Measurements from ENCODE around the gene SYT13. TPM values are rescaled to one million over a fixed set of nuclear protein-coding genes. Genes with fewer than 3 reads are reported as not detected.

SYT13 gene
- total RNA-seq, 1 experiment from 2014 or later, result 4.3 TPM

DNA sequence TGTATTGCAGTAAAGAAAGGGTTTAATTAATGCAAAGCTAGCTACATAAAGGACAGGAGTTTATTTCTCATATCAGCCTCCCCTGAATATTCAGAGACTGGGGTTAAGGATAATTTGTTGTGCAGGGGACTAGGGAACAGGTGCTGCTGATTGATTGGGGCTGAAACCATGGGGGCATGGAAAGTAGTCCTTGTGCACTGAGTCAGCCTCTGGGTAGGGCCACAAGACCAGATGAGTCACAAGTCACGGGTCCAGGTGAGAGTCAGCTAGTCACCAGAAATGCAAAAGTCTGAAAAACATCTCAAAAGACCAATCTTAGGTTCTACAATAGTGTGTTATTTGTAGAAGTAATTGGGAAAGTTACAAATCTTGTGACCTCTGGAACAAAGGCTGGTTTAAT lies 32.9 kb upstream of the SYT13 start:
- H3K27ac Mint-ChIP-seq, result no peak overlapping the region
- H3K36me3 Mint-ChIP-seq (ENCODE audit: insufficient read depth in 1 of 3, low read depth in 3 of 3), result no peaks in the 10 kb centered on the region
- H2BK5ac ChIP-seq (ENCODE audit: insufficient read length, low read length), result no peak overlapping the region
- no peak overlapping the region for H2BK20ac ChIP-seq (ENCODE audit: low read depth, low read length, poor library complexity, severe bottlenecking)
- H3K79me2 ChIP-seq (ENCODE audit: insufficient read depth, low read length), result no peaks in the 10 kb centered on the region
- no peak overlapping the region for H3K18ac ChIP-seq (ENCODE audit: insufficient read length, low read depth, low read length)
- no peak overlapping the region for H3K4me3 Mint-ChIP-seq
- no peaks in the 10 kb centered on the region for H3K23me2 ChIP-seq (ENCODE audit: insufficient read length, low read depth, low read length, poor library complexity, severe bottlenecking)
- no peak overlapping the region for H3K56ac ChIP-seq (ENCODE audit: insufficient read length, low read depth, low read length)
- H4K20me1 ChIP-seq (ENCODE audit: control insufficient read depth, insufficient read depth, insufficient read length), result no peaks in the 10 kb centered on the region
- H4K5ac ChIP-seq (ENCODE audit: insufficient read length, low read depth, low read length), result no peak overlapping the region
- H3T11ph ChIP-seq (ENCODE audit: low read length), result no peak overlapping the region
- H3K27me3 Mint-ChIP-seq (ENCODE audit: low read depth), result peaks cover 28% of the 10 kb centered on the region
- no peak overlapping the region for H3K4me2 ChIP-seq (ENCODE audit: insufficient read depth, insufficient read length, low read length)
- no peak overlapping the region for H4K91ac ChIP-seq (ENCODE audit: insufficient read length, low read depth, low read length)
- no peaks in the 10 kb centered on the region for H3K27me3 ChIP-seq (ENCODE audit: insufficient read depth, low read length)
- no peak overlapping the region for H3K9ac ChIP-seq (ENCODE audit: extremely low read depth, insufficient read length, low read length)
- no peak overlapping the region for H2BK15ac ChIP-seq (ENCODE audit: low read depth, low read length)
- no peak overlapping the region for H2AFZ ChIP-seq (ENCODE audit: low read length)
- no CpG with 5 or more reads among the region's 1 CpG for WGBS (ENCODE audit: extremely low coverage, insufficient read length, low lambda C conversion rate)
- TF ChIP-seq, protein P1, sequence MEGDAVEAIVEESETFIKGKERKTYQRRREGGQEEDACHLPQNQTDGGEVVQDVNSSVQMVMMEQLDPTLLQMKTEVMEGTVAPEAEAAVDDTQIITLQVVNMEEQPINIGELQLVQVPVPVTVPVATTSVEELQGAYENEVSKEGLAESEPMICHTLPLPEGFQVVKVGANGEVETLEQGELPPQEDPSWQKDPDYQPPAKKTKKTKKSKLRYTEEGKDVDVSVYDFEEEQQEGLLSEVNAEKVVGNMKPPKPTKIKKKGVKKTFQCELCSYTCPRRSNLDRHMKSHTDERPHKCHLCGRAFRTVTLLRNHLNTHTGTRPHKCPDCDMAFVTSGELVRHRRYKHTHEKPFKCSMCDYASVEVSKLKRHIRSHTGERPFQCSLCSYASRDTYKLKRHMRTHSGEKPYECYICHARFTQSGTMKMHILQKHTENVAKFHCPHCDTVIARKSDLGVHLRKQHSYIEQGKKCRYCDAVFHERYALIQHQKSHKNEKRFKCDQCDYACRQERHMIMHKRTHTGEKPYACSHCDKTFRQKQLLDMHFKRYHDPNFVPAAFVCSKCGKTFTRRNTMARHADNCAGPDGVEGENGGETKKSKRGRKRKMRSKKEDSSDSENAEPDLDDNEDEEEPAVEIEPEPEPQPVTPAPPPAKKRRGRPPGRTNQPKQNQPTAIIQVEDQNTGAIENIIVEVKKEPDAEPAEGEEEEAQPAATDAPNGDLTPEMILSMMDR (conservative IDR thresholded peaks at IDR 0.05), result no peak
- H3K4ac ChIP-seq (ENCODE audit: low read depth, low read length), result no peak overlapping the region
- H2BK120ac ChIP-seq (ENCODE audit: low read depth, low read length, poor library complexity, severe bottlenecking), result no peak overlapping the region
- H3K27ac ChIP-seq (ENCODE audit: insufficient read length, low read depth, low read length), result no peak overlapping the region
- H3K23ac ChIP-seq (ENCODE audit: insufficient read length, low read depth, low read length), result no peak overlapping the region
- H2AK5ac ChIP-seq (ENCODE audit: insufficient read length, low read length), result no peak overlapping the region
- no peaks in the 10 kb centered on the region for H3K9me3 Mint-ChIP-seq
- no peaks in the 10 kb centered on the region; a peak in 1 of 4 replicates for H3K4me1 Mint-ChIP-seq
- no peak overlapping the region for H4K8ac ChIP-seq (replicated peaks; ENCODE audit: insufficient read length, low read depth, low read length)
- H3K14ac ChIP-seq (ENCODE audit: insufficient read depth, low read length), result no peak overlapping the region
- H2BK12ac ChIP-seq (ENCODE audit: insufficient read length, low read depth, low read length), result no peak overlapping the region
- no peaks in the 10 kb centered on the region for H3K79me1 ChIP-seq (ENCODE audit: insufficient read depth, low read depth, low read length, poor library complexity, severe bottlenecking)
- H3K9me3 ChIP-seq (ENCODE audit: control insufficient read depth, low read depth, low read length), result no peaks in the 10 kb centered on the region
- DNase-seq, result no peak
- H3K4me1 ChIP-seq (ENCODE audit: insufficient read depth, low read length), result no peaks in the 10 kb centered on the region
